Neural cell (in vitro differentiated cells): ENCODE measurements around the gene SH3TC1. TPM values are rescaled to one million over a fixed set of nuclear protein-coding genes. Genes with fewer than 3 reads are reported as not detected.

ENCODE experiments used
- H2AFZ ChIP-seq: fragments of 200-600, 300-800 bp; sonication (generic), shearing (Covaris generic); 2 replicates; pipeline ENCODE4 v1.6.0; 2014; ENCODE audit warnings: low read depth, mild to moderate bottlenecking, antibody characterized with exemption, low read length, moderate library complexity
- H3F3A ChIP-seq: fragments of 200-600 bp; shearing (Covaris generic); 2 replicates; pipeline ENCODE4 v1.6.1; 2016; ENCODE audit warnings: mild to moderate bottlenecking, moderate library complexity, mixed read lengths, antibody characterized with exemption, low read length; ENCODE audit not compliant: insufficient read depth, poor library complexity, severe bottlenecking
- H3K27ac ChIP-seq: fragments of 200-600, 300-800 bp; sonication (generic), shearing (Covaris generic); 2 replicates; pipeline ENCODE4 v1.5.1; 2014; ENCODE audit warnings: mild to moderate bottlenecking, low read length, moderate library complexity
- H3K27me3 ChIP-seq: fragments of 300-800, 200-600 bp; sonication (generic), shearing (Covaris generic); 2 replicates; pipeline ENCODE4 v1.6.0; 2014; ENCODE audit warnings: mild to moderate bottlenecking, low read depth, low read length, moderate library complexity; ENCODE audit not compliant: insufficient read depth
- H3K36me3 ChIP-seq: fragments of 300-800, 200-600 bp; sonication (generic), shearing (Covaris generic); 2 replicates; pipeline ENCODE4 v1.5.1; 2014; ENCODE audit warnings: mild to moderate bottlenecking, antibody characterized with exemption, low read length, moderate library complexity; ENCODE audit not compliant: insufficient read depth
- H3K4me2 ChIP-seq: fragments of 300-800, 200-600 bp; sonication (generic), shearing (Covaris generic); 2 replicates; pipeline ENCODE4 v1.6.0; 2014; ENCODE audit warnings: mild to moderate bottlenecking, low read length
- H3K4me3 ChIP-seq: fragments of 300-800, 200-600 bp; sonication (generic), shearing (Covaris generic); 2 replicates; pipeline ENCODE4 v1.5.1; 2014; ENCODE audit warnings: mild to moderate bottlenecking, low read length, moderate library complexity
- H3K79me2 ChIP-seq: fragments of 200-600 bp; shearing (Covaris generic); replicated peaks from 2 replicates; pipeline ENCODE4 v1.6.0; 2014; ENCODE audit warnings: mild to moderate bottlenecking, low read length, moderate library complexity; ENCODE audit not compliant: insufficient read depth
- H3K9ac ChIP-seq: fragments of 300-800, 200-600 bp; sonication (generic), shearing (Covaris generic); 2 replicates; pipeline ENCODE4 v1.6.1; 2016; ENCODE audit warnings: mild to moderate bottlenecking, low read length, mixed read lengths
- H3K9me2 ChIP-seq: fragments of 200-600 bp; shearing (Covaris generic); 2 replicates; pipeline ENCODE4 v1.6.1; 2016; ENCODE audit warnings: mild to moderate bottlenecking, low read length, mixed read lengths; ENCODE audit not compliant: insufficient read depth
- H3K9me3 ChIP-seq: fragments of 200-600, 300-800 bp; sonication (generic), shearing (Covaris generic); 2 replicates; pipeline ENCODE4 v1.6.1; 2016; ENCODE audit warnings: mild to moderate bottlenecking, mixed run types, low read length, moderate library complexity, mixed read lengths
- H4K20me1 ChIP-seq: fragments of 200-600 bp; shearing (Covaris generic); 2 replicates; pipeline ENCODE4 v1.6.1; 2016; ENCODE audit warnings: mild to moderate bottlenecking, mixed run types; ENCODE audit not compliant: insufficient read depth
- EP300 ChIP-seq: fragments of 450-650 bp; conservative IDR thresholded peaks from 2 replicates; pipeline ENCODE4 v1.6.1; 2014; ENCODE audit warnings: antibody characterized with exemption, mild to moderate bottlenecking, moderate library complexity; ENCODE audit not compliant: poor library complexity, severe bottlenecking
- EZH2 ChIP-seq: fragments of 200-600, 300-800 bp; shearing (Covaris generic), sonication (generic); IDR thresholded peaks from 2 replicates; pipeline ENCODE4 v1.6.1; 2014; ENCODE audit warnings: antibody characterized with exemption, low read length, borderline replicate concordance, mild to moderate bottlenecking; ENCODE audit not compliant: insufficient read depth, poor library complexity, severe bottlenecking
- MXI1 ChIP-seq: fragments of 450-650 bp; conservative IDR thresholded peaks from 2 replicates; pipeline ENCODE4 v1.6.1; 2014; ENCODE audit warnings: antibody characterized with exemption, mild to moderate bottlenecking; ENCODE audit not compliant: poor library complexity, severe bottlenecking
- POLR2AphosphoS5 ChIP-seq: IDR thresholded peaks from 2 replicates; pipeline ENCODE4 v1.6.1; 2012
- RAD21 ChIP-seq: fragments of 450-650 bp; conservative IDR thresholded peaks from 2 replicates; pipeline ENCODE4 v1.6.1; 2014; ENCODE audit warnings: antibody characterized with exemption, mild to moderate bottlenecking, moderate library complexity
- SMC3 ChIP-seq: fragments of 450-650 bp; conservative IDR thresholded peaks from 2 replicates; pipeline ENCODE4 v1.6.1; 2014; ENCODE audit warnings: antibody characterized with exemption, mild to moderate bottlenecking, moderate library complexity; ENCODE audit not compliant: poor library complexity
- TAF1 ChIP-seq: IDR thresholded peaks from 2 replicates; pipeline ENCODE4 v1.6.1; 2012; ENCODE audit warnings: low read depth
- polyA plus RNA-seq: library from polyadenylated mRNA; depleted of rRNA; stranded (reverse); fragments of >200 nt; gene quantifications from 2 replicates; pipeline ENCODE4 v1.2.3, GENCODE V29; 2014
- TF ChIP-seq, protein P1 (sequence below): fragments of 450-650 bp; IDR thresholded peaks from 2 replicates; pipeline ENCODE4 v1.5.1; 2014; ENCODE audit warnings: antibody characterized with exemption, mild to moderate bottlenecking, moderate library complexity; ENCODE audit not compliant: poor library complexity, severe bottlenecking
- TF ChIP-seq, protein P2 (sequence below): IDR thresholded peaks from 2 replicates; pipeline ENCODE4 v1.6.1; 2012; ENCODE audit warnings: borderline replicate concordance

The SH3TC1 gene
- polyA plus RNA-seq, 1 donor from 2014 or later = not detected

DNA sequence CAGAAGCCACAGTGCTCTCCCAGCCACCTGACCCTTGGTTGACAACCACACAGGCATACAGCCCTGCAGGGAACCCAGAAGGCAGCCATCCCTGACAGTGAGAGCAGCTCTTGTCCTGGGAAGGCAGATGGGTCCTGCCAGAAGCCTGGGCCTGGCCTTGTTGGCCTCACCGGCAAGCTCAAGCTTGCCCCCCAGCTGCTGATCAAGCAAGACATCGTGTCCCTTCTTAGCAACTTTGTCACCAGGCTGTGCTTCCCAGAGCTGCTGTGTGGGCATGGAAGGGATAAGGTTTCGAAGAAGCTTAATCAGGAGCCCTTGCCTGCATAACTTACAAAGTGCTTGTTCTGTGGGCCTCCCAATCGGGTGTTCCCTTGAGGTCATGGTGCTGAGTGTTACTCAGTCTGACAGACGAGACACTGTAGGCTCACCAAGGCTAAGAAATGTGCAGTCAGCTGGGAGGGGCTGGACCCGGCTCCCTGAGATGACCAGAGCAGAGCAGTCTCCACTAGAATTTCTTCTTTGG, 33.7 kb upstream of the SH3TC1 start:
- peaks cover 3% of the 10 kb centered on the region for H3K9me3 ChIP-seq
- no peak overlapping the region for H3K9ac ChIP-seq
- H3K79me2 ChIP-seq = no peaks in the 10 kb centered on the region
- no peak overlapping the region for H3K4me2 ChIP-seq
- TF ChIP-seq TAF1 (no peak), POLR2AphosphoS5 (no peak), SMC3 (no peak), EP300 (no peak), MXI1 (no peak), RAD21 (no peak), EZH2 (no peak)
- TF ChIP-seq, protein P1, sequence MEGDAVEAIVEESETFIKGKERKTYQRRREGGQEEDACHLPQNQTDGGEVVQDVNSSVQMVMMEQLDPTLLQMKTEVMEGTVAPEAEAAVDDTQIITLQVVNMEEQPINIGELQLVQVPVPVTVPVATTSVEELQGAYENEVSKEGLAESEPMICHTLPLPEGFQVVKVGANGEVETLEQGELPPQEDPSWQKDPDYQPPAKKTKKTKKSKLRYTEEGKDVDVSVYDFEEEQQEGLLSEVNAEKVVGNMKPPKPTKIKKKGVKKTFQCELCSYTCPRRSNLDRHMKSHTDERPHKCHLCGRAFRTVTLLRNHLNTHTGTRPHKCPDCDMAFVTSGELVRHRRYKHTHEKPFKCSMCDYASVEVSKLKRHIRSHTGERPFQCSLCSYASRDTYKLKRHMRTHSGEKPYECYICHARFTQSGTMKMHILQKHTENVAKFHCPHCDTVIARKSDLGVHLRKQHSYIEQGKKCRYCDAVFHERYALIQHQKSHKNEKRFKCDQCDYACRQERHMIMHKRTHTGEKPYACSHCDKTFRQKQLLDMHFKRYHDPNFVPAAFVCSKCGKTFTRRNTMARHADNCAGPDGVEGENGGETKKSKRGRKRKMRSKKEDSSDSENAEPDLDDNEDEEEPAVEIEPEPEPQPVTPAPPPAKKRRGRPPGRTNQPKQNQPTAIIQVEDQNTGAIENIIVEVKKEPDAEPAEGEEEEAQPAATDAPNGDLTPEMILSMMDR = no peak
- TF ChIP-seq, protein P2, sequence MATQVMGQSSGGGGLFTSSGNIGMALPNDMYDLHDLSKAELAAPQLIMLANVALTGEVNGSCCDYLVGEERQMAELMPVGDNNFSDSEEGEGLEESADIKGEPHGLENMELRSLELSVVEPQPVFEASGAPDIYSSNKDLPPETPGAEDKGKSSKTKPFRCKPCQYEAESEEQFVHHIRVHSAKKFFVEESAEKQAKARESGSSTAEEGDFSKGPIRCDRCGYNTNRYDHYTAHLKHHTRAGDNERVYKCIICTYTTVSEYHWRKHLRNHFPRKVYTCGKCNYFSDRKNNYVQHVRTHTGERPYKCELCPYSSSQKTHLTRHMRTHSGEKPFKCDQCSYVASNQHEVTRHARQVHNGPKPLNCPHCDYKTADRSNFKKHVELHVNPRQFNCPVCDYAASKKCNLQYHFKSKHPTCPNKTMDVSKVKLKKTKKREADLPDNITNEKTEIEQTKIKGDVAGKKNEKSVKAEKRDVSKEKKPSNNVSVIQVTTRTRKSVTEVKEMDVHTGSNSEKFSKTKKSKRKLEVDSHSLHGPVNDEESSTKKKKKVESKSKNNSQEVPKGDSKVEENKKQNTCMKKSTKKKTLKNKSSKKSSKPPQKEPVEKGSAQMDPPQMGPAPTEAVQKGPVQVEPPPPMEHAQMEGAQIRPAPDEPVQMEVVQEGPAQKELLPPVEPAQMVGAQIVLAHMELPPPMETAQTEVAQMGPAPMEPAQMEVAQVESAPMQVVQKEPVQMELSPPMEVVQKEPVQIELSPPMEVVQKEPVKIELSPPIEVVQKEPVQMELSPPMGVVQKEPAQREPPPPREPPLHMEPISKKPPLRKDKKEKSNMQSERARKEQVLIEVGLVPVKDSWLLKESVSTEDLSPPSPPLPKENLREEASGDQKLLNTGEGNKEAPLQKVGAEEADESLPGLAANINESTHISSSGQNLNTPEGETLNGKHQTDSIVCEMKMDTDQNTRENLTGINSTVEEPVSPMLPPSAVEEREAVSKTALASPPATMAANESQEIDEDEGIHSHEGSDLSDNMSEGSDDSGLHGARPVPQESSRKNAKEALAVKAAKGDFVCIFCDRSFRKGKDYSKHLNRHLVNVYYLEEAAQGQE = no peak
- H3K36me3 ChIP-seq = no peaks in the 10 kb centered on the region
- H3K4me3 ChIP-seq = no peak overlapping the region
- no peak overlapping the region for H2AFZ ChIP-seq
- no peak overlapping the region for H3K27ac ChIP-seq
- H3K27me3 ChIP-seq = no peaks in the 10 kb centered on the region
- no peaks in the 10 kb centered on the region for H3K9me2 ChIP-seq
- no peaks in the 10 kb centered on the region for H4K20me1 ChIP-seq
- H3F3A ChIP-seq = no peaks in the 10 kb centered on the region

DNA sequence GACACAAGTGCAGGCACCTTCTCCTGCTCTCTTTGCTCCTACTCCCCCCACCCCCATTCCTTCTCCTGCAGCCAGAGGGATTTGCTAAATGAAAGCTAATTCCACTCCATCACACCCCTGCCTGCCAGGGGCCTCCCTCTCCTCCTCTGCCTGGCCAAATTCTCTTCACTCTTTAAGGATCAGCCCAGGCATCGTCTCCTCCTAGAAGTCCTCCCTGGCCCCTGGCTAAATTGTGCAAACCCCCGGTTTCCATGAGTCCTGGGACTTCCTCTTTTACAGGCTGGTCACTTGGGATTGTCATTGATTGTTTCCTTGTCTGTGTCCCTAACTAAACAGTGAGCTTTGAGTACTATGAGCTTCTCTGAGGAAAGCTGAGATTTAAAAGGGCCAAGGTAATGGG, 31.8 kb upstream of the SH3TC1 start:
- no peak overlapping the region for H3K4me2 ChIP-seq
- TF ChIP-seq SMC3 (no peak), POLR2AphosphoS5 (no peak), TAF1 (no peak), RAD21 (no peak), EZH2 (no peak), MXI1 (no peak)
- no peak overlapping the region for H3K9ac ChIP-seq
- no peaks in the 10 kb centered on the region for H3K27me3 ChIP-seq
- no peak overlapping the region for H2AFZ ChIP-seq
- H3K27ac ChIP-seq = no peak overlapping the region
- H4K20me1 ChIP-seq = no peaks in the 10 kb centered on the region
- H3K79me2 ChIP-seq = no peaks in the 10 kb centered on the region
- H3K4me3 ChIP-seq = no peak overlapping the region
- H3K36me3 ChIP-seq = no peaks in the 10 kb centered on the region
- no peaks in the 10 kb centered on the region for H3F3A ChIP-seq
- no peaks in the 10 kb centered on the region for H3K9me2 ChIP-seq
- peaks cover 3% of the 10 kb centered on the region for H3K9me3 ChIP-seq
